K562 (cell line): ENCODE data around the gene PLXNB1. TPM values are rescaled to one million over a fixed set of nuclear protein-coding genes. Genes with fewer than 3 reads are reported as not detected.

Source experiments
- E2F3 ChIP-seq: fragments of 250-450 bp; sonication (Bioruptor Pico); IDR thresholded peaks from 2 replicates; pipeline ENCODE4 v1.4.0; 2020; ENCODE audit warnings: mild to moderate bottlenecking
- EGR1 ChIP-seq: fragments of 450-650 bp; conservative IDR thresholded peaks from 2 replicates; pipeline ENCODE4 v1.6.1; 2017; ENCODE audit warnings: mild to moderate bottlenecking
- FOSL1 ChIP-seq: fragments of 200-800 bp; sonication (Bioruptor generic); conservative IDR thresholded peaks from 2 replicates; pipeline ENCODE4 v1.6.1; 2016; ENCODE audit warnings: missing genetic modification characterization, missing compliant biosample characterization
- FOXJ2 ChIP-seq: fragments of 200-800 bp; sonication (Bioruptor generic); IDR thresholded peaks from 2 replicates; pipeline ENCODE4 v1.6.1; 2016; ENCODE audit warnings: missing genetic modification characterization, missing compliant biosample characterization
- HNRNPL ChIP-seq: fragments of 200-400 bp; formaldehyde crosslinking; IDR thresholded peaks from 2 replicates; pipeline ENCODE4 v1.6.1; 2017; ENCODE audit warnings: low read depth, mild to moderate bottlenecking, low read length
- MTF1 ChIP-seq: fragments of 250-450 bp; sonication (Bioruptor Pico); IDR thresholded peaks from 2 replicates; pipeline ENCODE4 v1.9.0; 2021; ENCODE audit warnings: moderate library complexity, mild to moderate bottlenecking, inconsistent platforms, borderline replicate concordance
- NR3C1 ChIP-seq: sonication (generic); formaldehyde crosslinking; IDR thresholded peaks from 2 replicates; pipeline ENCODE4 v1.8.1; 2022; ENCODE audit warnings: missing genetic modification reagents
- PCBP2 ChIP-seq: fragments of 200-400 bp; formaldehyde crosslinking; IDR thresholded peaks from 2 replicates; pipeline ENCODE4 v1.6.1; 2018; ENCODE audit warnings: low read length, low read depth, mild to moderate bottlenecking, moderate library complexity; ENCODE audit not compliant: poor library complexity, severe bottlenecking
- SAFB ChIP-seq: fragments of 200-400 bp; formaldehyde crosslinking; IDR thresholded peaks from 2 replicates; pipeline ENCODE4 v1.6.1; 2017; ENCODE audit warnings: low read depth, low read length, borderline replicate concordance
- ZNF232 ChIP-seq: sonication (generic); formaldehyde crosslinking; IDR thresholded peaks from 2 replicates; pipeline ENCODE4 v1.8.0; 2022; ENCODE audit warnings: mild to moderate bottlenecking, missing genetic modification reagents
- ZNF699 ChIP-seq: fragments of 250-450 bp; sonication (Bioruptor Pico); IDR thresholded peaks from 2 replicates; pipeline ENCODE4 v1.8.0; 2021; ENCODE audit warnings: mild to moderate bottlenecking, moderate library complexity; ENCODE audit not compliant: insufficient replicate concordance
- ZNF77 ChIP-seq: fragments of 250-450 bp; sonication (Bioruptor Pico); IDR thresholded peaks from 2 replicates; pipeline ENCODE4 v1.5.0; 2020
- polyA plus RNA-seq, 8 experiments: library from polyadenylated mRNA; depleted of rRNA in 4 of 8; stranded (reverse) in 5 of 8; unstranded in 3 of 8; fragments of >200 nt; fragmentation: Nextera tagmentation in 2 of 8; fragmentation: Illumina TruSeq in 1 of 8; extraction: Ambion mirVana in 2 of 8; extraction: Trizol in 1 of 8; gene quantifications; 2 replicates each; pipeline versions ENCODE4 v1.2.1 to v1.2.3, GENCODE V29; 2011 to 2014; ENCODE audit warnings: inconsistent platforms in 1 of 8, missing spikeins in 1 of 8
- total RNA-seq, 7 experiments: library from RNA; depleted of rRNA in 6 of 7; stranded (reverse); fragments of >200 nt in 6 of 7; fragmentation: Illumina TruSeq in 2 of 7; extraction: Trizol in 2 of 7; gene quantifications; 2 replicates each; pipeline versions ENCODE4 v1.2.1 to v1.2.3, GENCODE V29; 2011 to 2021; ENCODE audit warnings: low replicate concordance in 1 of 7
- TF ChIP-seq, protein P1 (sequence below): fragments of 450-650 bp; IDR thresholded peaks from 2 replicates; pipeline ENCODE4 v1.6.1; 2018; ENCODE audit not compliant: partially characterized antibody

PLXNB1 gene
- total and polyA plus RNA-seq, 9 of the 15 experiments (the other 6 are each of a cell fraction or from before 2014, with no cell fraction given) = 0.17 to 17.4 (median 6.0) TPM

- TF ChIP-seq, protein P1, sequence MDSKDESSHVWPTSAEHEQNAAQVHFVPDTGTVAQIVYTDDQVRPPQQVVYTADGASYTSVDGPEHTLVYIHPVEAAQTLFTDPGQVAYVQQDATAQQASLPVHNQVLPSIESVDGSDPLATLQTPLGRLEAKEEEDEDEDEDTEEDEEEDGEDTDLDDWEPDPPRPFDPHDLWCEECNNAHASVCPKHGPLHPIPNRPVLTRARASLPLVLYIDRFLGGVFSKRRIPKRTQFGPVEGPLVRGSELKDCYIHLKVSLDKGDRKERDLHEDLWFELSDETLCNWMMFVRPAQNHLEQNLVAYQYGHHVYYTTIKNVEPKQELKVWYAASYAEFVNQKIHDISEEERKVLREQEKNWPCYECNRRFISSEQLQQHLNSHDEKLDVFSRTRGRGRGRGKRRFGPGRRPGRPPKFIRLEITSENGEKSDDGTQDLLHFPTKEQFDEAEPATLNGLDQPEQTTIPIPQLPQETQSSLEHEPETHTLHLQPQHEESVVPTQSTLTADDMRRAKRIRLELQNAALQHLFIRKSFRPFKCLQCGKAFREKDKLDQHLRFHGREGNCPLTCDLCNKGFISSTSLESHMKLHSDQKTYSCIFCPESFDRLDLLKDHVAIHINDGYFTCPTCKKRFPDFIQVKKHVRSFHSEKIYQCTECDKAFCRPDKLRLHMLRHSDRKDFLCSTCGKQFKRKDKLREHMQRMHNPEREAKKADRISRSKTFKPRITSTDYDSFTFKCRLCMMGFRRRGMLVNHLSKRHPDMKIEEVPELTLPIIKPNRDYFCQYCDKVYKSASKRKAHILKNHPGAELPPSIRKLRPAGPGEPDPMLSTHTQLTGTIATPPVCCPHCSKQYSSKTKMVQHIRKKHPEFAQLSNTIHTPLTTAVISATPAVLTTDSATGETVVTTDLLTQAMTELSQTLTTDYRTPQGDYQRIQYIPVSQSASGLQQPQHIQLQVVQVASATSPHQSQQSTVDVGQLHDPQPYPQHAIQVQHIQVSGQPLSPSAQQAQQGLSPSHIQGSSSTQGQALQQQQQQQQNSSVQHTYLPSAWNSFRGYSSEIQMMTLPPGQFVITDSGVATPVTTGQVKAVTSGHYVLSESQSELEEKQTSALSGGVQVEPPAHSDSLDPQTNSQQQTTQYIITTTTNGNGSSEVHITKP = no peak
- no peak for TF ChIP-seq E2F3 (CRISPR knock-in tag)
- TF ChIP-seq PCBP2 = no peak
- TF ChIP-seq ZNF77 (CRISPR knock-in tag) = no peak
- no peak for TF ChIP-seq MTF1 (CRISPR knock-in tag)
- TF ChIP-seq EGR1 = no peak
- no peak for TF ChIP-seq FOSL1 (tag)
- TF ChIP-seq NR3C1 (CRISPR knock-in tag) = no peak
- TF ChIP-seq SAFB = no peak
- TF ChIP-seq ZNF232 (CRISPR knock-in tag) = no peak
- TF ChIP-seq ZNF699 = no peak
- no peak for TF ChIP-seq HNRNPL
- TF ChIP-seq FOXJ2 (tag) = no peak
Observed at GRCh38 chr3:48478626-48479555, 49.0 kb upstream of the PLXNB1 start (continued).
